ENCODE results near the gene SEC16A.

DNA sequence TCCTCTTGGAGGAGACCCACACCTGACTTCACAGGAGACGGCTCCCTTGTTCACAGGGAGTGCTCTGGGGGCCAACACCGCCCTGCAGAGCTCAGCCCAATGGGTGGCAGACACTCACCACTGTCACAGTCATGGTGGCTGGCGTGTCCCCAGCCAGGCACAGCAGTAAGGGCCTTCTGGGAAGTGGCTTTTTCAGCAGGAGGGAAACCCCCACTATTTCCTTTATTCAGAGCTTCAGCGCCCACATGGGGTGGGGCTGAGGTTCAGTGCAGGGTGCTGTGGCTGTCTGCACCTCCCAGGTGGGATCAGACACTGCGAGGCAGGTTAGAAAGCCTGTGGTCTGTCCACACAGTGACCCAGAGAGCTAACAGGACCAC is 79.3 kb downstream of the SEC16A start:
- TF ChIP-seq FOXA1 (IDR thresholded peaks at IDR 0.05) (no peak), YY1 (IDR thresholded peaks at IDR 0.05) (no peak)

All from liver (tissue), 1 donor.